Measurements from ENCODE around the gene MARCHF5.
"Not testable (repeated sequence)": the region's sequence is repeated elsewhere in the genome, so short reads cannot be mapped to it uniquely, and the experiment has no call there.

The MARCHF5 gene

GRCh38 chr10:92393173-92393572 lies 102.2 kb downstream of the MARCHF5 start:
- DNase-seq: not testable (repeated sequence)

- DNase-seq: no peak
Measured at GRCh38 chr10:92395271-92395670, 104.3 kb downstream of the MARCHF5 start.

- DNase-seq: not testable (repeated sequence)
Measured at GRCh38 chr10:92402234-92402633, 111.3 kb downstream of the MARCHF5 start.
